GM12878 (cell line): ENCODE data around the gene FCN2. TPM values are rescaled to one million over a fixed set of nuclear protein-coding genes. Genes with fewer than 3 reads are reported as not detected.

Experiments used
- ATAC-seq: fragments of 200-7000 bp; cut with Tn5 transposase; 3 replicates; pipeline ENCODE4 v1.9.1; 2020; ENCODE audit warnings: mild to moderate bottlenecking, moderate library complexity
- BruUV-seq: library from RNA; stranded (reverse); fragments of 400-500 nt; replicated peaks from 2 replicates; lab custom pipeline; 2021; lab: Mats Ljungman, UMichigan
- CTCF ChIA-PET: fragments of 300-600 bp; sonication (Branson Sonifier 250); formaldehyde crosslinking; extraction: SDS; loops from one replicate; lab custom pipeline; 2021; ENCODE audit warnings: inconsistent platforms; lab: Yijun Ruan, JAX
- POLR2A ChIA-PET: fragments of 350-600 bp; formaldehyde crosslinking; extraction: SDS; loops from one replicate; lab custom pipeline; 2021; ENCODE audit warnings: inconsistent platforms; lab: Charles Lee
- RAD21 ChIA-PET: fragments of 300-600 bp; sonication (Branson Sonifier 250); formaldehyde crosslinking; loops from one replicate; lab custom pipeline; 2023; ENCODE audit warnings: antibody characterized with exemption; ENCODE audit not compliant: unreplicated experiment; lab: Charles Lee
- SMC1A ChIA-PET: fragments of 300-600 bp; sonication (Branson Sonifier 250); formaldehyde crosslinking; loops from one replicate; lab custom pipeline; 2023; ENCODE audit not compliant: unreplicated experiment, uncharacterized antibody; lab: Charles Lee
- DNase-seq: peaks from one replicate; pipeline ENCODE4 v3.0.0-alpha.2; 2011; ENCODE audit warnings: low read depth, low spot score
- FAIRE-seq: peaks from 3 replicates; lab custom pipeline; 2011; peaks lifted over from hg19 to GRCh38; lab: Jason Lieb, UNC
- H2AFZ ChIP-seq: 2 replicates; pipeline ENCODE4 v1.6.0; 2011; ENCODE audit warnings: low read depth, low read length, control low read depth; ENCODE audit not compliant: control insufficient read depth
- H3K27ac ChIP-seq: 2 replicates; pipeline ENCODE4 v1.5.1; 2011; ENCODE audit warnings: control low read depth; ENCODE audit not compliant: control insufficient read depth, insufficient read depth
- H3K27me3 ChIP-seq, 2 experiments: replicated peaks in 1 of 2; 2 replicates each; pipeline versions ENCODE4 v1.6.0 to v1.6.1; 2011; ENCODE audit warnings: low read length in 1 of 2; ENCODE audit not compliant: control insufficient read depth in 2 of 2, insufficient read depth in 2 of 2
- H3K36me3 ChIP-seq, 2 experiments: 2 replicates each; pipeline ENCODE4 v1.5.1; 2011; ENCODE audit warnings: low read length in 1 of 2; ENCODE audit not compliant: control insufficient read depth in 2 of 2, insufficient read depth in 2 of 2
- H3K4me1 ChIP-seq: 2 replicates; pipeline ENCODE4 v1.6.1; 2011; ENCODE audit warnings: mild to moderate bottlenecking, low read length, moderate library complexity, mixed read lengths; ENCODE audit not compliant: control insufficient read depth, insufficient read depth
- H3K4me2 ChIP-seq: 2 replicates; pipeline ENCODE4 v1.6.0; 2011; ENCODE audit warnings: control low read depth; ENCODE audit not compliant: control insufficient read depth, insufficient read depth
- H3K4me3 ChIP-seq: fragments of 200-600 bp; sonication (generic); 2 replicates; pipeline ENCODE4 v1.5.1; 2016
- H3K79me2 ChIP-seq: 2 replicates; pipeline ENCODE4 v1.6.0; 2011; ENCODE audit warnings: low read length; ENCODE audit not compliant: control insufficient read depth, insufficient read depth
- H3K9ac ChIP-seq: 2 replicates; pipeline ENCODE4 v1.8.0; 2011; ENCODE audit warnings: low read length, control low read depth, mixed read lengths; ENCODE audit not compliant: control insufficient read depth, insufficient read depth
- H3K9me3 ChIP-seq: replicated peaks from 3 replicates; pipeline ENCODE4 v1.5.1; 2011; ENCODE audit warnings: mild to moderate bottlenecking, low read length; ENCODE audit not compliant: control insufficient read depth, insufficient read depth
- H4K20me1 ChIP-seq: 2 replicates; pipeline ENCODE4 v1.6.0; 2011; ENCODE audit not compliant: control insufficient read depth, insufficient read depth
- ASH2L ChIP-seq: fragments of 300-600, 200-600 bp; sonication (generic); IDR thresholded peaks from 2 replicates; pipeline ENCODE4 v1.6.1; 2017; ENCODE audit warnings: low read depth, mild to moderate bottlenecking, borderline replicate concordance
- ATF7 ChIP-seq: fragments of 450-650 bp; IDR thresholded peaks from 2 replicates; pipeline ENCODE4 v1.6.1; 2016; ENCODE audit warnings: low read depth, mild to moderate bottlenecking
- CEBPB ChIP-seq, 2 experiments: fragments of 150-350 bp in 1 of 2; IDR thresholded peaks; 2 replicates each; pipeline ENCODE4 v1.6.1; 2012 to 2014; ENCODE audit warnings: low read depth in 2 of 2, low read length in 2 of 2, borderline replicate concordance in 1 of 2, inconsistent platforms in 1 of 2
- CHD1 ChIP-seq: IDR thresholded peaks from 2 replicates; pipeline ENCODE4 v1.6.1; 2012; ENCODE audit warnings: low read depth, low read length, improper control_type of control experiment
- HCFC1 ChIP-seq: fragments of 150-350 bp; IDR thresholded peaks from 2 replicates; pipeline ENCODE4 v1.6.1; 2014; ENCODE audit warnings: low read length
- HDGF ChIP-seq: fragments of 450-650 bp; IDR thresholded peaks from 2 replicates; pipeline ENCODE4 v1.6.1; 2016; ENCODE audit warnings: antibody characterized with exemption
- IKZF1 ChIP-seq: fragments of 450-650 bp; conservative IDR thresholded peaks from 2 replicates; pipeline ENCODE4 v1.6.1; 2017; ENCODE audit warnings: antibody characterized with exemption, mild to moderate bottlenecking
- MTA2 ChIP-seq: fragments of 450-650 bp; IDR thresholded peaks from 2 replicates; pipeline ENCODE4 v1.6.1; 2016; ENCODE audit warnings: low read depth, mild to moderate bottlenecking, moderate library complexity
- PAX5 ChIP-seq: IDR thresholded peaks from 2 replicates; pipeline ENCODE4 v1.6.1; 2011; ENCODE audit warnings: low read depth, low read length, borderline replicate concordance
- RELB ChIP-seq: fragments of 450-650 bp; IDR thresholded peaks from 2 replicates; pipeline ENCODE4 v1.6.1; 2017; ENCODE audit warnings: low read depth, mild to moderate bottlenecking, moderate library complexity
- SIN3A ChIP-seq: IDR thresholded peaks from 2 replicates; pipeline ENCODE4 v1.6.1; 2012; ENCODE audit warnings: low read depth, low read length, improper control_type of control experiment
- STAT3 ChIP-seq: IDR thresholded peaks from 2 replicates; pipeline ENCODE4 v1.6.1; 2011; ENCODE audit warnings: low read depth, low read length, improper control_type of control experiment
- WRNIP1 ChIP-seq: IDR thresholded peaks from 2 replicates; pipeline ENCODE4 v1.6.1; 2011; ENCODE audit warnings: low read depth, low read length, improper control_type of control experiment, borderline replicate concordance
- ZNF217 ChIP-seq: fragments of 450-650 bp; IDR thresholded peaks from 2 replicates; pipeline ENCODE4 v1.6.1; 2017; ENCODE audit warnings: antibody characterized with exemption, mild to moderate bottlenecking
- ZSCAN29 ChIP-seq: fragments of 450-650 bp; IDR thresholded peaks from 2 replicates; pipeline ENCODE4 v1.6.1; 2017; ENCODE audit warnings: mild to moderate bottlenecking, moderate library complexity
- WGBS: methylation state at CpG from one replicate; pipeline ENCODE4 v1.1.6; 2016; ENCODE audit warnings: low lambda C conversion rate; ENCODE audit not compliant: insufficient replicate concordance, insufficient coverage; ENCODE audit errors: missing lambda C conversion rate; 5-methylcytosine and 5-hydroxymethylcytosine counted together
- in situ Hi-C: fragments of 300-500 bp; cut with MboI; formaldehyde crosslinking; loops from 9 replicates; pipeline ENCODE4 v1.14.3; 2018; ENCODE audit warnings: mixed read lengths
- intact Hi-C: fragments of 100-400 bp; cut with micrococcal nuclease; formaldehyde crosslinking; loops from one replicate; pipeline ENCODE4 v1.14.2; 2022; ENCODE audit not compliant: unreplicated experiment
- polyA plus RNA-seq, 11 experiments: library from polyadenylated mRNA; depleted of rRNA in 4 of 11; unstranded in 6 of 11; stranded (reverse) in 5 of 11; fragments of >200 nt; fragmentation: Nextera tagmentation in 4 of 11; fragmentation: Illumina TruSeq in 1 of 11; extraction: Ambion mirVana in 4 of 11; extraction: Trizol in 1 of 11; gene quantifications; 1 replicate in 1 of 11; 2 replicates in 10 of 11; pipeline versions ENCODE4 v1.2.1 to v1.2.3, GENCODE V29; 2011 to 2016; ENCODE audit warnings: inconsistent platforms in 2 of 11, missing spikeins in 2 of 11, low read depth in 1 of 11
- total RNA-seq, 4 experiments: library from RNA; depleted of rRNA in 3 of 4; stranded (reverse); fragments of >200 nt in 3 of 4; fragmentation: Illumina TruSeq in 1 of 4; extraction: Trizol in 1 of 4; gene quantifications; 2 replicates each; pipeline versions ENCODE4 v1.2.1 to v1.2.3, GENCODE V29; 2013 to 2021
- TF ChIP-seq, protein P1 (sequence below): IDR thresholded peaks from 2 replicates; pipeline ENCODE4 v1.6.1; 2012; ENCODE audit warnings: mild to moderate bottlenecking, low read depth, low read length
- TF ChIP-seq, protein P2 (sequence below): fragments of 450-650 bp; formaldehyde crosslinking; IDR thresholded peaks from 2 replicates; pipeline ENCODE4 v1.5.0; 2022; ENCODE audit warnings: mild to moderate bottlenecking, missing genetic modification characterization

FCN2 gene
- total and polyA plus RNA-seq, 10 of the 15 experiments (the other 5 are each of a cell fraction or from before 2014, with no cell fraction given) = not detected

GRCh38 chr9:134896834-134897583 is 16.4 kb downstream of the FCN2 start:
- FAIRE-seq (no peak), ATAC-seq (no peak), DNase-seq (no peak)
- 68% methylated on average over 14 of the region's 14 CpGs for WGBS
- no peak overlapping the region for H3K4me3 ChIP-seq
- 0 out of 2 replicates have a peak, but pooled peaks cover 4% of the 10 kb centered on the region for H3K4me1 ChIP-seq
- no peaks in the 10 kb centered on the region for H3K36me3 ChIP-seq
- in situ Hi-C loops = no loop called here
- BruUV-seq = no TSS peak
- no peak overlapping the region for H3K4me2 ChIP-seq
- SMC1A ChIA-PET = interaction anchor here (1.0 to 1.1 kb wide), 3 partner anchors 10 to 34 kb away, joined by 3 to 5 read pairs (median 3); no protein-coding TSS in a partner anchor
- intact Hi-C loops = no loop called here
- POLR2A ChIA-PET = no interaction called here
- H3K79me2 ChIP-seq = no peaks in the 10 kb centered on the region
- H3K27me3 ChIP-seq = no peaks in the 10 kb centered on the region
- no peak overlapping the region for H3K27ac ChIP-seq
- CTCF ChIA-PET = interaction anchor here (0.8 to 0.9 kb wide), 2 partner anchors 10 to 39 kb away, joined by 3 read pairs; no protein-coding TSS in a partner anchor
- RAD21 ChIA-PET = no interaction called here
- H3K9ac ChIP-seq = no peak overlapping the region
- H2AFZ ChIP-seq = no peak overlapping the region
- H4K20me1 ChIP-seq = no peaks in the 10 kb centered on the region
- H3K9me3 ChIP-seq = peaks cover 8% of the 10 kb centered on the region
- TF ChIP-seq PAX5 = no peak
- TF ChIP-seq CEBPB (IDR thresholded peaks at IDR 0.05; ENCODE audit: borderline replicate concordance in 1 of 2, low read depth in 2 of 2, low read length in 2 of 2) = no peak
- TF ChIP-seq, protein P1, sequence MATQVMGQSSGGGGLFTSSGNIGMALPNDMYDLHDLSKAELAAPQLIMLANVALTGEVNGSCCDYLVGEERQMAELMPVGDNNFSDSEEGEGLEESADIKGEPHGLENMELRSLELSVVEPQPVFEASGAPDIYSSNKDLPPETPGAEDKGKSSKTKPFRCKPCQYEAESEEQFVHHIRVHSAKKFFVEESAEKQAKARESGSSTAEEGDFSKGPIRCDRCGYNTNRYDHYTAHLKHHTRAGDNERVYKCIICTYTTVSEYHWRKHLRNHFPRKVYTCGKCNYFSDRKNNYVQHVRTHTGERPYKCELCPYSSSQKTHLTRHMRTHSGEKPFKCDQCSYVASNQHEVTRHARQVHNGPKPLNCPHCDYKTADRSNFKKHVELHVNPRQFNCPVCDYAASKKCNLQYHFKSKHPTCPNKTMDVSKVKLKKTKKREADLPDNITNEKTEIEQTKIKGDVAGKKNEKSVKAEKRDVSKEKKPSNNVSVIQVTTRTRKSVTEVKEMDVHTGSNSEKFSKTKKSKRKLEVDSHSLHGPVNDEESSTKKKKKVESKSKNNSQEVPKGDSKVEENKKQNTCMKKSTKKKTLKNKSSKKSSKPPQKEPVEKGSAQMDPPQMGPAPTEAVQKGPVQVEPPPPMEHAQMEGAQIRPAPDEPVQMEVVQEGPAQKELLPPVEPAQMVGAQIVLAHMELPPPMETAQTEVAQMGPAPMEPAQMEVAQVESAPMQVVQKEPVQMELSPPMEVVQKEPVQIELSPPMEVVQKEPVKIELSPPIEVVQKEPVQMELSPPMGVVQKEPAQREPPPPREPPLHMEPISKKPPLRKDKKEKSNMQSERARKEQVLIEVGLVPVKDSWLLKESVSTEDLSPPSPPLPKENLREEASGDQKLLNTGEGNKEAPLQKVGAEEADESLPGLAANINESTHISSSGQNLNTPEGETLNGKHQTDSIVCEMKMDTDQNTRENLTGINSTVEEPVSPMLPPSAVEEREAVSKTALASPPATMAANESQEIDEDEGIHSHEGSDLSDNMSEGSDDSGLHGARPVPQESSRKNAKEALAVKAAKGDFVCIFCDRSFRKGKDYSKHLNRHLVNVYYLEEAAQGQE = no peak
- TF ChIP-seq, protein P2, sequence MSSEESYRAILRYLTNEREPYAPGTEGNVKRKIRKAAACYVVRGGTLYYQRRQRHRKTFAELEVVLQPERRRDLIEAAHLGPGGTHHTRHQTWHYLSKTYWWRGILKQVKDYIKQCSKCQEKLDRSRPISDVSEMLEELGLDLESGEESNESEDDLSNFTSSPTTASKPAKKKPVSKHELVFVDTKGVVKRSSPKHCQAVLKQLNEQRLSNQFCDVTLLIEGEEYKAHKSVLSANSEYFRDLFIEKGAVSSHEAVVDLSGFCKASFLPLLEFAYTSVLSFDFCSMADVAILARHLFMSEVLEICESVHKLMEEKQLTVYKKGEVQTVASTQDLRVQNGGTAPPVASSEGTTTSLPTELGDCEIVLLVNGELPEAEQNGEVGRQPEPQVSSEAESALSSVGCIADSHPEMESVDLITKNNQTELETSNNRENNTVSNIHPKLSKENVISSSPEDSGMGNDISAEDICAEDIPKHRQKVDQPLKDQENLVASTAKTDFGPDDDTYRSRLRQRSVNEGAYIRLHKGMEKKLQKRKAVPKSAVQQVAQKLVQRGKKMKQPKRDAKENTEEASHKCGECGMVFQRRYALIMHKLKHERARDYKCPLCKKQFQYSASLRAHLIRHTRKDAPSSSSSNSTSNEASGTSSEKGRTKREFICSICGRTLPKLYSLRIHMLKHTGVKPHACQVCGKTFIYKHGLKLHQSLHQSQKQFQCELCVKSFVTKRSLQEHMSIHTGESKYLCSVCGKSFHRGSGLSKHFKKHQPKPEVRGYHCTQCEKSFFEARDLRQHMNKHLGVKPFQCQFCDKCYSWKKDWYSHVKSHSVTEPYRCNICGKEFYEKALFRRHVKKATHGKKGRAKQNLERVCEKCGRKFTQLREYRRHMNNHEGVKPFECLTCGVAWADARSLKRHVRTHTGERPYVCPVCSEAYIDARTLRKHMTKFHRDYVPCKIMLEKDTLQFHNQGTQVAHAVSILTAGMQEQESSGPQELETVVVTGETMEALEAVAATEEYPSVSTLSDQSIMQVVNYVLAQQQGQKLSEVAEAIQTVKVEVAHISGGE (CRISPR knock-in tag) = no peak
- no peak for TF ChIP-seq MTA2
- TF ChIP-seq HCFC1 = no peak
- no peak for TF ChIP-seq STAT3
- no peak for TF ChIP-seq ATF7
- no peak for TF ChIP-seq ASH2L
- no peak for TF ChIP-seq HDGF
- no peak for TF ChIP-seq ZNF217
- no peak for TF ChIP-seq IKZF1
- no peak for TF ChIP-seq WRNIP1
- no peak for TF ChIP-seq ZSCAN29
- no peak for TF ChIP-seq SIN3A
- TF ChIP-seq CHD1 = no peak
- TF ChIP-seq RELB = no peak
